GM23338 (cell line): Measurements from ENCODE around the gene MRPL28. TPM values are rescaled to one million over a fixed set of nuclear protein-coding genes. Genes with fewer than 3 reads are reported as not detected.

Experiments
- ATAC-seq: fragments of 200-7000 bp; cut with Tn5 transposase; 3 replicates; pipeline ENCODE4 v1.9.1; 2020
- DNase-seq: peaks from one replicate; pipeline ENCODE4 v3.0.0-alpha.2; 2015; ENCODE audit warnings: low spot score
- H2AFZ ChIP-seq: fragments of 200-600 bp; sonication (generic); 2 replicates; pipeline ENCODE4 v1.8.0; 2016; ENCODE audit warnings: antibody characterized with exemption, mild to moderate bottlenecking, moderate library complexity
- H3F3A ChIP-seq: fragments of 200-600 bp; sonication (generic); replicated peaks from 2 replicates; pipeline ENCODE4 v1.8.0; 2017; ENCODE audit warnings: antibody characterized with exemption, mixed run types, low read depth
- H3K27ac ChIP-seq: fragments of 200-600 bp; sonication (generic); 2 replicates; pipeline ENCODE4 v1.6.1; 2016; ENCODE audit warnings: low read depth
- H3K27me3 ChIP-seq: fragments of 200-600 bp; sonication (generic); 2 replicates; pipeline ENCODE4 v1.8.0; 2016; ENCODE audit warnings: mild to moderate bottlenecking, mixed run types, moderate library complexity; ENCODE audit not compliant: insufficient read depth
- H3K36me3 ChIP-seq: fragments of 200-600 bp; sonication (generic); 2 replicates; pipeline ENCODE4 v1.8.0; 2016; ENCODE audit warnings: mild to moderate bottlenecking; ENCODE audit not compliant: insufficient read depth
- H3K4me1 ChIP-seq: fragments of 200-600 bp; sonication (generic); 2 replicates; pipeline ENCODE4 v1.8.0; 2016; ENCODE audit warnings: mild to moderate bottlenecking, moderate library complexity; ENCODE audit not compliant: insufficient read depth
- H3K4me2 ChIP-seq: fragments of 200-600 bp; sonication (generic); 2 replicates; pipeline ENCODE4 v1.7.1; 2017; ENCODE audit warnings: mixed run types
- H3K4me3 ChIP-seq: fragments of 200-600 bp; sonication (generic); 2 replicates; pipeline ENCODE4 v1.6.1; 2016; ENCODE audit warnings: mixed run types
- H3K79me2 ChIP-seq: fragments of 200-600 bp; sonication (generic); replicated peaks from 2 replicates; pipeline ENCODE4 v1.8.0; 2017; ENCODE audit warnings: mild to moderate bottlenecking; ENCODE audit not compliant: insufficient read depth
- H3K9me2 ChIP-seq: fragments of 200-600 bp; sonication (generic); 2 replicates; pipeline ENCODE4 v1.8.0; 2017; ENCODE audit not compliant: insufficient read depth
- H4K20me1 ChIP-seq: fragments of 200-600 bp; sonication (generic); replicated peaks from 2 replicates; pipeline ENCODE4 v1.8.0; 2017; ENCODE audit warnings: mild to moderate bottlenecking; ENCODE audit not compliant: insufficient read depth
- H3K27ac Mint-ChIP-seq: 2 replicates; pipeline ENCODE4 v1.8.0; 2020; ENCODE audit warnings: inconsistent platforms, mild to moderate bottlenecking, moderate library complexity, mixed read lengths
- H3K27me3 Mint-ChIP-seq: 3 replicates; pipeline ENCODE4 v1.8.0; 2022; ENCODE audit warnings: low read depth, mild to moderate bottlenecking, moderate library complexity, mixed read lengths, inconsistent platforms; ENCODE audit not compliant: insufficient read depth, poor library complexity
- H3K36me3 Mint-ChIP-seq: 3 replicates; pipeline ENCODE4 v1.8.0; 2021; ENCODE audit warnings: low read depth, mild to moderate bottlenecking, inconsistent platforms, moderate library complexity, mixed read lengths
- H3K4me1 Mint-ChIP-seq: 3 replicates; pipeline ENCODE4 v1.8.0; 2020; ENCODE audit warnings: mild to moderate bottlenecking, inconsistent platforms, mixed read lengths
- H3K4me3 Mint-ChIP-seq: 3 replicates; pipeline ENCODE4 v1.8.0; 2021; ENCODE audit warnings: moderate library complexity, mild to moderate bottlenecking, inconsistent platforms, mixed read lengths
- H3K9me3 Mint-ChIP-seq: 3 replicates; pipeline ENCODE4 v1.8.0; 2020; ENCODE audit warnings: moderate library complexity, mild to moderate bottlenecking, inconsistent platforms, mixed read lengths
- CREB1 ChIP-seq: fragments of 250-450 bp; sonication (Bioruptor Pico); IDR thresholded peaks from 2 replicates; pipeline ENCODE4 v1.5.0; 2020; ENCODE audit warnings: low read depth, mild to moderate bottlenecking, moderate library complexity
- EZH2phosphoT487 ChIP-seq: fragments of 200-600 bp; sonication (generic); IDR thresholded peaks from one replicate; pipeline ENCODE4 v1.8.1; 2018; ENCODE audit warnings: antibody characterized with exemption; ENCODE audit not compliant: unreplicated experiment
- JUNB ChIP-seq: IDR thresholded peaks from one replicate; pipeline ENCODE4 v1.6.1; 2016; ENCODE audit warnings: antibody characterized with exemption; ENCODE audit not compliant: unreplicated experiment
- NANOG ChIP-seq: IDR thresholded peaks from 2 replicates; pipeline ENCODE4 v1.6.1; 2016; ENCODE audit warnings: antibody characterized with exemption, borderline replicate concordance
- POLR2AphosphoS5 ChIP-seq: IDR thresholded peaks from 2 replicates; pipeline ENCODE4 v1.6.1; 2016; ENCODE audit warnings: antibody characterized with exemption, low read depth
- REST ChIP-seq: IDR thresholded peaks from one replicate; pipeline ENCODE4 v1.6.1; 2018; ENCODE audit warnings: antibody characterized with exemption; ENCODE audit not compliant: unreplicated experiment
- STAT1 ChIP-seq: IDR thresholded peaks from one replicate; pipeline ENCODE4 v1.6.1; 2016; ENCODE audit warnings: antibody characterized with exemption; ENCODE audit not compliant: unreplicated experiment
- ZNF114 ChIP-seq: fragments of 250-450 bp; sonication (Bioruptor Pico); IDR thresholded peaks from 2 replicates; pipeline ENCODE4 v1.5.0; 2020; ENCODE audit warnings: mild to moderate bottlenecking, moderate library complexity
- ZNF331 ChIP-seq: fragments of 250-450 bp; sonication (Bioruptor Pico); IDR thresholded peaks from 2 replicates; pipeline ENCODE4 v1.5.0; 2020; ENCODE audit warnings: low read depth, mild to moderate bottlenecking, moderate library complexity
- ZNF462 ChIP-seq: fragments of 250-450 bp; sonication (Bioruptor Pico); IDR thresholded peaks from 2 replicates; pipeline ENCODE4 v1.5.0; 2020; ENCODE audit warnings: mild to moderate bottlenecking, moderate library complexity
- polyA plus RNA-seq: library from polyadenylated mRNA; unstranded; fragments of >200 nt; fragmentation: Nextera tagmentation; extraction: Ambion mirVana; gene quantifications from 2 replicates; pipeline ENCODE4 v1.2.1, GENCODE V29; 2016
- total RNA-seq: library from RNA; depleted of rRNA; stranded (reverse); fragments of >200 nt; shearing (Covaris generic); gene quantifications from 2 replicates; pipeline ENCODE4 v1.2.3, GENCODE V29; 2014
- TF ChIP-seq, protein P1 (sequence below): IDR thresholded peaks from 2 replicates; pipeline ENCODE4 v1.6.1; 2016; ENCODE audit warnings: antibody characterized with exemption
- TF ChIP-seq, protein P2 (sequence below), 2 experiments: fragments of 200-600 bp in 1 of 2; sonication (generic) in 1 of 2; conservative IDR thresholded peaks; 2 replicates each; pipeline versions ENCODE4 v1.5.1 to v1.6.1; 2016 to 2017; ENCODE audit warnings: antibody characterized with exemption in 2 of 2, low read depth in 2 of 2, mild to moderate bottlenecking in 2 of 2, moderate library complexity in 1 of 2

Gene MRPL28
- total and polyA plus RNA-seq, 2 experiments from 2014 or later, result 135 to 169 TPM

DNA sequence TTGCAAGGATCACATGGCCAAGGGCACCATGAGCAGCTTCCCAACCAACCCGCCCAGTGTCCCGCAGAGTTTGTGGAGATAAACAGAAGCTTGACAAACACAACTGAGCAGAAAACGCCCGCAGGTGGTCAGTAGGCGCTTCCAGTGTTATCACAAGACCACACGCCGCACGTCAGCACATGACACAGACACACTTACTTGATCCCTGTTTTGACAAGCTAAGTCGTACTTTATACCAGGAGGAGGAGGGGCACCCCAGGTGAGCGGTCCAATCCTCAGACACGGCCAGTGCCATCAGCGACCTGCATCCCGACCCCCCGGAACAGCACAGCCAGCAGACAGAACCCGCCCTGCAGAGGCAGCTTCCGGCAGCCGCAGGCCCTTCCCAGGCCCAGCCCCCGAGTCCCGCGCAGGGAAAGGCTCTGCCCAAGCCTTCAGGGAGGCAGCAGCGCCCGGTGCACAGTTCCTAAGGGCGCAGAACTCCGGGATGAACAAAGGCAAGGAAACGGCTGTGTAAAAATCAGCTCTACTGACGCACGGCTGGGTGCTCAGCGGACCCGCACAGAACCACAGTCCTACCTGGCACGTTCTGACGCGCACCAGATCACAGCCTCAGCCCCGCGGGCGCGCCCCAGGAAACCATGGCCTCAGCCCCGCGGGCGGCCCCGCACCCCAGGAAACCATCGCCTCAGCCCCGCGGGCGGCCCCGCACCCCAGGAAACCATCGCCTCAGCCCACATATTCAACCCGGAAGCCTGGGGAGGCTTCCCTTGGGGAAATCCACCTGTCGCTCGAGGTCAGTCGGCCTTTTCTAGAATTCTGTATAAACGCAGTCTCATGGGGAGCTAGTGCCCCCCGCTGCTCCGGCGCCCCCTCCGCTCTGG, 45.6 kb downstream of the MRPL28 start:
- no peaks in the 10 kb centered on the region for H3K36me3 ChIP-seq
- H3K9me3 Mint-ChIP-seq, result no peaks in the 10 kb centered on the region
- H4K20me1 ChIP-seq, result peaks cover 29% of the 10 kb centered on the region
- no peak overlapping the region for H3K27ac Mint-ChIP-seq
- ATAC-seq, result peak; percentile 71
- H3K27me3 ChIP-seq, result no peaks in the 10 kb centered on the region
- H2AFZ ChIP-seq, result no peak overlapping the region
- no peak overlapping the region; the same call in 1 of the 2 replicates for H3K4me2 ChIP-seq
- H3K4me3 Mint-ChIP-seq, result no peak overlapping the region; the same call in 2 of the 3 replicates
- H3K4me1 Mint-ChIP-seq, result peaks cover 23% of the 10 kb centered on the region
- peaks cover 3% of the 10 kb centered on the region; the same call in 1 of the 3 replicates for H3K36me3 Mint-ChIP-seq
- TF ChIP-seq, protein P1, sequence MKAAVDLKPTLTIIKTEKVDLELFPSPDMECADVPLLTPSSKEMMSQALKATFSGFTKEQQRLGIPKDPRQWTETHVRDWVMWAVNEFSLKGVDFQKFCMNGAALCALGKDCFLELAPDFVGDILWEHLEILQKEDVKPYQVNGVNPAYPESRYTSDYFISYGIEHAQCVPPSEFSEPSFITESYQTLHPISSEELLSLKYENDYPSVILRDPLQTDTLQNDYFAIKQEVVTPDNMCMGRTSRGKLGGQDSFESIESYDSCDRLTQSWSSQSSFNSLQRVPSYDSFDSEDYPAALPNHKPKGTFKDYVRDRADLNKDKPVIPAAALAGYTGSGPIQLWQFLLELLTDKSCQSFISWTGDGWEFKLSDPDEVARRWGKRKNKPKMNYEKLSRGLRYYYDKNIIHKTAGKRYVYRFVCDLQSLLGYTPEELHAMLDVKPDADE, result no peak
- TF ChIP-seq STAT1 (no peak), EZH2phosphoT487 (no peak), NANOG (no peak), ZNF462 (CRISPR knock-in tag) (no peak), ZNF331 (CRISPR knock-in tag) (no peak), CREB1 (CRISPR knock-in tag) (no peak), JUNB (no peak), POLR2AphosphoS5 (no peak), REST (no peak), ZNF114 (CRISPR knock-in tag) (no peak)
- TF ChIP-seq, protein P2, sequence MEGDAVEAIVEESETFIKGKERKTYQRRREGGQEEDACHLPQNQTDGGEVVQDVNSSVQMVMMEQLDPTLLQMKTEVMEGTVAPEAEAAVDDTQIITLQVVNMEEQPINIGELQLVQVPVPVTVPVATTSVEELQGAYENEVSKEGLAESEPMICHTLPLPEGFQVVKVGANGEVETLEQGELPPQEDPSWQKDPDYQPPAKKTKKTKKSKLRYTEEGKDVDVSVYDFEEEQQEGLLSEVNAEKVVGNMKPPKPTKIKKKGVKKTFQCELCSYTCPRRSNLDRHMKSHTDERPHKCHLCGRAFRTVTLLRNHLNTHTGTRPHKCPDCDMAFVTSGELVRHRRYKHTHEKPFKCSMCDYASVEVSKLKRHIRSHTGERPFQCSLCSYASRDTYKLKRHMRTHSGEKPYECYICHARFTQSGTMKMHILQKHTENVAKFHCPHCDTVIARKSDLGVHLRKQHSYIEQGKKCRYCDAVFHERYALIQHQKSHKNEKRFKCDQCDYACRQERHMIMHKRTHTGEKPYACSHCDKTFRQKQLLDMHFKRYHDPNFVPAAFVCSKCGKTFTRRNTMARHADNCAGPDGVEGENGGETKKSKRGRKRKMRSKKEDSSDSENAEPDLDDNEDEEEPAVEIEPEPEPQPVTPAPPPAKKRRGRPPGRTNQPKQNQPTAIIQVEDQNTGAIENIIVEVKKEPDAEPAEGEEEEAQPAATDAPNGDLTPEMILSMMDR (conservative IDR thresholded peaks at IDR 0.05; ENCODE audit: low read depth in 2 of 2), result no peak
- no peak overlapping the region for H3K4me3 ChIP-seq
- peaks cover 5% of the 10 kb centered on the region for H3K27me3 Mint-ChIP-seq
- peaks cover 97% of the 10 kb centered on the region for H3K79me2 ChIP-seq
- peaks cover 3% of the 10 kb centered on the region; the same call in 1 of the 2 replicates for H3F3A ChIP-seq
- 0 out of 2 replicates have a peak overlapping the region, but pooled peaks have one; percentile 55 for H3K27ac ChIP-seq
- DNase-seq, result peak; percentile 70
- H3K4me1 ChIP-seq, result peaks cover 4% of the 10 kb centered on the region; the same call in 1 of the 2 replicates
- H3K9me2 ChIP-seq, result no peaks in the 10 kb centered on the region
